Fibroblast of villous mesenchyme (primary cell): ENCODE data around the gene TERB1. TPM values are rescaled to one million over a fixed set of nuclear protein-coding genes. Genes with fewer than 3 reads are reported as not detected.

ENCODE experiments used
- DNase-seq: peaks from one replicate; pipeline ENCODE4 v3.0.0-alpha.2; 2010; ENCODE audit warnings: low read depth
- H3K4me3 ChIP-seq: 2 replicates; pipeline ENCODE4 v1.5.1; 2011; ENCODE audit warnings: low read depth, mild to moderate bottlenecking, low read length
- CTCF ChIP-seq: IDR thresholded peaks from 2 replicates; pipeline ENCODE4 v1.5.1; 2012; ENCODE audit warnings: low read depth, mild to moderate bottlenecking, low read length; ENCODE audit not compliant: insufficient read depth
- total RNA-seq: library from RNA; depleted of rRNA; stranded (reverse); fragments of >200 nt; gene quantifications from 2 replicates; pipeline ENCODE4 v1.2.3, GENCODE V29; 2012

Gene TERB1
- total RNA-seq, 1 donor: not detected

GRCh38 chr16:66776457-66776856, 24.9 kb downstream of the TERB1 start:
- no peak overlapping the region for H3K4me3 ChIP-seq
- DNase-seq: no peak
- no peak for TF ChIP-seq CTCF

GRCh38 chr16:66774981-66775380, 26.4 kb downstream of the TERB1 start:
- no peak for TF ChIP-seq CTCF
- H3K4me3 ChIP-seq: no peak overlapping the region
- DNase-seq: no peak

GRCh38 chr16:66758086-66758485, 43.3 kb downstream of the TERB1 start:
- no peak for DNase-seq
- no peak for TF ChIP-seq CTCF
- no peak overlapping the region for H3K4me3 ChIP-seq

- no peak for TF ChIP-seq CTCF
- no peak for DNase-seq
- no peak overlapping the region for H3K4me3 ChIP-seq
Measured at GRCh38 chr16:66754819-66755218, 46.6 kb downstream of the TERB1 start.

- DNase-seq: no peak
- no peak overlapping the region for H3K4me3 ChIP-seq
- TF ChIP-seq CTCF: no peak
Measured at GRCh38 chr16:66754211-66754610, 47.2 kb downstream of the TERB1 start.

- no peak overlapping the region for H3K4me3 ChIP-seq
- TF ChIP-seq CTCF: no peak
- DNase-seq: no peak
Measured at GRCh38 chr16:66752958-66753357, 48.4 kb downstream of the TERB1 start.

- H3K4me3 ChIP-seq: no peak overlapping the region
Measured at GRCh38 chr16:66752379-66752778, 49.0 kb downstream of the TERB1 start.

More at GRCh38 chr16:66752379-66752778, 49.0 kb downstream of the TERB1 start:
- no peak for DNase-seq
- TF ChIP-seq CTCF: no peak
